Neural progenitor cell (in vitro differentiated cells): Measurements from ENCODE around the gene PIGO. TPM values are rescaled to one million over a fixed set of nuclear protein-coding genes. Genes with fewer than 3 reads are reported as not detected.

Experiments
- DNase-seq: peaks from one replicate; pipeline ENCODE4 v3.0.0-alpha.2; 2016; ENCODE audit warnings: low spot score
- H2AFZ ChIP-seq: fragments of 200-600 bp; sonication (generic); replicated peaks from 2 replicates; pipeline ENCODE4 v1.6.1; 2016; ENCODE audit warnings: antibody characterized with exemption
- H3F3A ChIP-seq: fragments of 200-600 bp; sonication (generic); 2 replicates; pipeline ENCODE4 v1.6.1; 2016; ENCODE audit warnings: antibody characterized with exemption, low read depth
- H3K27ac ChIP-seq: fragments of 200-600 bp; sonication (generic); 2 replicates; pipeline ENCODE4 v1.5.1; 2016; ENCODE audit warnings: mild to moderate bottlenecking
- H3K27me3 ChIP-seq: fragments of 200-600 bp; sonication (generic); 2 replicates; pipeline ENCODE4 v1.6.1; 2016; ENCODE audit warnings: mild to moderate bottlenecking, moderate library complexity
- H3K36me3 ChIP-seq: fragments of 200-600 bp; sonication (generic); 2 replicates; pipeline ENCODE4 v1.5.1; 2016
- H3K4me1 ChIP-seq: fragments of 200-600 bp; sonication (generic); 2 replicates; pipeline ENCODE4 v1.6.1; 2016; ENCODE audit warnings: mixed run types
- H3K4me2 ChIP-seq: fragments of 200-600 bp; sonication (generic); 2 replicates; pipeline ENCODE4 v1.6.1; 2016
- H3K4me3 ChIP-seq: fragments of 200-600 bp; sonication (generic); 2 replicates; pipeline ENCODE4 v1.5.1; 2016
- H3K79me2 ChIP-seq: fragments of 200-600 bp; sonication (generic); 2 replicates; pipeline ENCODE4 v1.6.1; 2016; ENCODE audit warnings: low read depth
- H3K9ac ChIP-seq: fragments of 200-600 bp; sonication (generic); 2 replicates; pipeline ENCODE4 v1.6.1; 2016
- H3K9me3 ChIP-seq: fragments of 200-600 bp; sonication (generic); 2 replicates; pipeline ENCODE4 v1.5.1; 2016; ENCODE audit warnings: low read depth
- H4K20me1 ChIP-seq: fragments of 200-600 bp; sonication (generic); 2 replicates; pipeline ENCODE4 v1.6.1; 2016; ENCODE audit warnings: low read depth
- H3K27ac Mint-ChIP-seq: 3 replicates; pipeline ENCODE4 v1.8.0; 2021; ENCODE audit warnings: mixed read lengths
- H3K27me3 Mint-ChIP-seq: 2 replicates; pipeline ENCODE4 v1.8.0; 2022; ENCODE audit warnings: low read depth, mild to moderate bottlenecking, inconsistent platforms, moderate library complexity, mixed read lengths; ENCODE audit not compliant: insufficient read depth
- H3K36me3 Mint-ChIP-seq: 3 replicates; pipeline ENCODE4 v1.8.0; 2021; ENCODE audit warnings: mixed read lengths
- H3K4me1 Mint-ChIP-seq: 3 replicates; pipeline ENCODE4 v1.8.0; 2021; ENCODE audit warnings: mixed read lengths
- H3K4me3 Mint-ChIP-seq: 3 replicates; pipeline ENCODE4 v1.8.0; 2021; ENCODE audit warnings: mild to moderate bottlenecking, moderate library complexity, mixed read lengths
- H3K9me3 Mint-ChIP-seq: 3 replicates; pipeline ENCODE4 v1.8.0; 2020; ENCODE audit warnings: mixed read lengths
- CTCF ChIP-seq: fragments of 200-600 bp; sonication (generic); IDR thresholded peaks from 2 replicates; pipeline ENCODE4 v1.5.1; 2017; ENCODE audit warnings: antibody characterized with exemption, mild to moderate bottlenecking
- EZH2 ChIP-seq: fragments of 200-600 bp; sonication (generic); IDR thresholded peaks from 2 replicates; pipeline ENCODE4 v1.6.1; 2017; ENCODE audit warnings: antibody characterized with exemption, mild to moderate bottlenecking, moderate library complexity
- EZH2phosphoT487 ChIP-seq: fragments of 200-600 bp; sonication (generic); IDR thresholded peaks from 2 replicates; pipeline ENCODE4 v1.6.1; 2017; ENCODE audit warnings: antibody characterized with exemption
- total RNA-seq: library from RNA; depleted of rRNA; stranded (reverse); fragments of >200 nt; gene quantifications from 2 replicates; pipeline ENCODE4 v1.2.3, GENCODE V29; 2015; ENCODE audit warnings: low replicate concordance

PIGO gene
- total RNA-seq, 1 donor from 2014 or later: 12.3 TPM

GRCh38 chr9:35103660-35104191 lies 7.3 kb upstream of the PIGO start:
- peak overlapping the region; percentile 95 for H3K4me2 ChIP-seq
- H2AFZ ChIP-seq: peak overlapping the region; percentile 70
- peak overlapping the region; percentile 80 for H3K4me3 ChIP-seq
- H4K20me1 ChIP-seq: no peaks in the 10 kb centered on the region
- H3K27me3 Mint-ChIP-seq: peaks cover 14% of the 10 kb centered on the region
- no peak for DNase-seq
- no peak overlapping the region for H3K9ac ChIP-seq
- peak overlapping the region; percentile 100 for H3K27ac Mint-ChIP-seq
- peaks cover 36% of the 10 kb centered on the region for H3K36me3 Mint-ChIP-seq
- H3K9me3 ChIP-seq: no peaks in the 10 kb centered on the region
- no peaks in the 10 kb centered on the region for H3K36me3 ChIP-seq
- no peaks in the 10 kb centered on the region for H3K27me3 ChIP-seq
- H3K27ac ChIP-seq: peak overlapping the region; percentile 5
- peaks cover 42% of the 10 kb centered on the region for H3K4me1 Mint-ChIP-seq
- no peaks in the 10 kb centered on the region for H3K9me3 Mint-ChIP-seq
- peaks cover 17% of the 10 kb centered on the region for H3K79me2 ChIP-seq
- H3K4me3 Mint-ChIP-seq: peak overlapping the region; percentile 94
- TF ChIP-seq EZH2 (no peak), EZH2phosphoT487 (no peak), CTCF (no peak)
- peaks cover 17% of the 10 kb centered on the region for H3F3A ChIP-seq
- H3K4me1 ChIP-seq: peaks cover 16% of the 10 kb centered on the region

GRCh38 chr9:35102769-35103659 lies 6.6 kb upstream of the PIGO start, which contains the start of gene STOML2:
Gene STOML2 (minus strand): TSS chr9:35103131. CDS start chr9:35103094, 37 bp downstream.
- H3K36me3 ChIP-seq: no peaks in the 10 kb centered on the region
- H3K4me1 ChIP-seq: peaks cover 16% of the 10 kb centered on the region
- peak within 1 kb of the TSS; percentile 90 for H3K9ac ChIP-seq
- H3F3A ChIP-seq: peaks cover 17% of the 10 kb centered on the region
- peak within 1 kb of the TSS; percentile 70 for H2AFZ ChIP-seq
- peaks cover 17% of the 10 kb centered on the region for H3K79me2 ChIP-seq
- peak within 1 kb of the TSS; percentile 94 for H3K4me3 Mint-ChIP-seq
- H3K4me3 ChIP-seq: peak within 1 kb of the TSS; percentile 80
- peak within 1 kb of the TSS; percentile 95 for H3K4me2 ChIP-seq
- no peaks in the 10 kb centered on the region for H3K9me3 ChIP-seq
- H3K4me1 Mint-ChIP-seq: peaks cover 42% of the 10 kb centered on the region
- TF ChIP-seq CTCF: peak; percentile 2
- no peak for TF ChIP-seq EZH2
- H3K27ac Mint-ChIP-seq: peak within 1 kb of the TSS; percentile 100
- peak within 1 kb of the TSS; percentile 13 for H3K27ac ChIP-seq
- no peaks in the 10 kb centered on the region for H4K20me1 ChIP-seq
- peaks cover 14% of the 10 kb centered on the region for H3K27me3 Mint-ChIP-seq
- no peaks in the 10 kb centered on the region for H3K9me3 Mint-ChIP-seq
- DNase-seq: peak; percentile 98
- H3K36me3 Mint-ChIP-seq: peaks cover 32% of the 10 kb centered on the region
- no peaks in the 10 kb centered on the region for H3K27me3 ChIP-seq

- peaks cover 32% of the 10 kb centered on the region for H3K36me3 Mint-ChIP-seq
- DNase-seq: no peak
- peak overlapping the region; percentile 100 for H3K27ac Mint-ChIP-seq
- H3K4me3 ChIP-seq: peak overlapping the region; percentile 80
- peak overlapping the region; percentile 13 for H3K27ac ChIP-seq
- no peaks in the 10 kb centered on the region for H3K9me3 ChIP-seq
- peaks cover 17% of the 10 kb centered on the region for H3K79me2 ChIP-seq
- H3K36me3 ChIP-seq: no peaks in the 10 kb centered on the region
- peaks cover 45% of the 10 kb centered on the region for H3K4me1 Mint-ChIP-seq
- peak overlapping the region; percentile 56 for H2AFZ ChIP-seq
- no peaks in the 10 kb centered on the region for H3K9me3 Mint-ChIP-seq
- no peaks in the 10 kb centered on the region for H3K27me3 ChIP-seq
- H3K4me2 ChIP-seq: peak overlapping the region; percentile 95
- H3K4me3 Mint-ChIP-seq: peak overlapping the region; percentile 94
- no peak for TF ChIP-seq EZH2phosphoT487
- TF ChIP-seq EZH2: no peak
- no peak for TF ChIP-seq CTCF
- H3K27me3 Mint-ChIP-seq: peaks cover 14% of the 10 kb centered on the region
- H3F3A ChIP-seq: peaks cover 17% of the 10 kb centered on the region
- no peaks in the 10 kb centered on the region for H4K20me1 ChIP-seq
- H3K4me1 ChIP-seq: peaks cover 16% of the 10 kb centered on the region
- peak overlapping the region; percentile 90 for H3K9ac ChIP-seq
Observed at GRCh38 chr9:35102465-35102768, 6.0 kb upstream of the PIGO start.
